ENCODE measurements around the gene EMCN.

- no peak for TF ChIP-seq CTCF (IDR thresholded peaks at IDR 0.05)
- TF ChIP-seq EZH2 (IDR thresholded peaks at IDR 0.05): no peak
Observed at GRCh38 chr4:100414016-100414790, 103.6 kb downstream of the EMCN start.

All from neural progenitor cell (in vitro differentiated cells).